Fibroblast of the conjunctiva (primary cell): Measurements from ENCODE around the gene PER2.
"Not testable (repeated sequence)": the region's sequence is repeated elsewhere in the genome, so short reads cannot be mapped to it uniquely, and the experiment has no call there.

ENCODE experiments used
- DNase-seq: peaks from one replicate; pipeline ENCODE4 v3.0.0-alpha.2; 2010; ENCODE audit warnings: low read depth

PER2 gene

GRCh38 chr2:238313289-238313990 lies 25.0 kb upstream of the PER2 start:
- no peak for DNase-seq

GRCh38 chr2:238310721-238311120 lies 22.3 kb upstream of the PER2 start:
- DNase-seq = not testable (repeated sequence)

- no peak for DNase-seq
Observed at GRCh38 chr2:238308177-238308576, 19.8 kb upstream of the PER2 start.

GRCh38 chr2:238306672-238306998 lies 18.2 kb upstream of the PER2 start:
- DNase-seq = no peak

GRCh38 chr2:238305965-238306671 lies 17.7 kb upstream of the PER2 start:
- no peak for DNase-seq

- DNase-seq = no peak
Observed at GRCh38 chr2:238305092-238305862, 16.9 kb upstream of the PER2 start.

GRCh38 chr2:238304116-238304515 lies 15.7 kb upstream of the PER2 start:
- DNase-seq = no peak

GRCh38 chr2:238302751-238303150 lies 14.3 kb upstream of the PER2 start:
- no peak for DNase-seq

GRCh38 chr2:238302087-238302486 lies 13.7 kb upstream of the PER2 start:
- no peak for DNase-seq

- DNase-seq = no peak
Observed at GRCh38 chr2:238299803-238300202, 11.4 kb upstream of the PER2 start.

- no peak for DNase-seq
Observed at GRCh38 chr2:238296638-238297457, 8.4 kb upstream of the PER2 start.

GRCh38 chr2:238295144-238296112 lies 7.0 kb upstream of the PER2 start:
- no peak for DNase-seq

GRCh38 chr2:238294393-238295143 lies 6.2 kb upstream of the PER2 start:
- no peak for DNase-seq

- DNase-seq = no peak
Observed at GRCh38 chr2:238294046-238294392, 5.6 kb upstream of the PER2 start.

- DNase-seq = no peak
Observed at GRCh38 chr2:238291550-238292281, 3.3 kb upstream of the PER2 start.

GRCh38 chr2:238290715-238291549 lies 2.5 kb upstream of the PER2 start:
- DNase-seq = no peak

- no peak for DNase-seq
Observed at GRCh38 chr2:238290091-238290509, 1.7 kb upstream of the PER2 start.

GRCh38 chr2:238289574-238289973 lies 1.2 kb upstream of the PER2 start:
- DNase-seq = no peak
